Measurements from ENCODE around the gene AP1M2.
"Not testable (repeated sequence)": the region's sequence is repeated elsewhere in the genome, so short reads cannot be mapped to it uniquely, and the experiment has no call there.

The AP1M2 gene

DNA sequence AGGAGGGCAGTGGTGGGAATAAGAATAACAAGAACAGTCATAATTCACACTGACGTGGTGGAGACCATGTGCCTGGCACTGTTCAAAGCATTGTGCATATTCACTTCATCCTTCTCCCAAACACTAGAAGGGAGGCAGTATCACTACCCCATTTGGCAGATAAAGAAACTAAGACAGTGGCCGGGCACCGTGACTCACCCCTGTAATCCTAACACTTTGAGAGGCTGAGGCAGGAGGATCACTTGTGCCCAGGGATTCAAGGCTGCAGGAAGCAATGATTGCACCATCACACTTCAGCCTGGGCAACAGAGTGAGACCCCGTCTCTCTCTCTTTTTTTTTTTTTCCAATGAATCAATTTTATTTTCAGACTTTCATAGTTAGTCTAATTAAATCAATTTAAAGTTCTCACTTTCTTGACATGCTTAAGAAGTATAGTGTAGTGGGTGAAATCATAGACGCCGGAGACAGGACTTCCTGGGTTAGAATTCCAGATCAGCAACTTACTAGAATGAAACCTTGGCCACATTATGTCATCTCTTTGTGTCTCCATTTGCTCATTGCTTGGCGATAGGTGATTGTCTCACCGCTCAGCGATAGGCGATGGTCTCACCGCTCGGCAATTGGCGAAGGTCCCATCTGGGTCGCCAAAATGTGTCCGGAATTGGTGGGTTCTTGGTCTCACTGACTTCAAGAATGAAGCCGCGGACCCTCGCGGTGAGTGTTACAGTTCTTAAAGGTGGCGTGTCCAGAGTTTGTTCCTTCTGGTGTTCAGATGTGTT is 48.7 kb downstream of the AP1M2 start:
- no peak for DNase-seq (ENCODE audit: low spot score)

- no peak for DNase-seq (ENCODE audit: low spot score)
Measured at GRCh38 chr19:10537668-10538067, 49.4 kb downstream of the AP1M2 start.

GRCh38 chr19:10535613-10536012 is 51.5 kb downstream of the AP1M2 start:
- no peak for DNase-seq (ENCODE audit: low spot score)

DNA sequence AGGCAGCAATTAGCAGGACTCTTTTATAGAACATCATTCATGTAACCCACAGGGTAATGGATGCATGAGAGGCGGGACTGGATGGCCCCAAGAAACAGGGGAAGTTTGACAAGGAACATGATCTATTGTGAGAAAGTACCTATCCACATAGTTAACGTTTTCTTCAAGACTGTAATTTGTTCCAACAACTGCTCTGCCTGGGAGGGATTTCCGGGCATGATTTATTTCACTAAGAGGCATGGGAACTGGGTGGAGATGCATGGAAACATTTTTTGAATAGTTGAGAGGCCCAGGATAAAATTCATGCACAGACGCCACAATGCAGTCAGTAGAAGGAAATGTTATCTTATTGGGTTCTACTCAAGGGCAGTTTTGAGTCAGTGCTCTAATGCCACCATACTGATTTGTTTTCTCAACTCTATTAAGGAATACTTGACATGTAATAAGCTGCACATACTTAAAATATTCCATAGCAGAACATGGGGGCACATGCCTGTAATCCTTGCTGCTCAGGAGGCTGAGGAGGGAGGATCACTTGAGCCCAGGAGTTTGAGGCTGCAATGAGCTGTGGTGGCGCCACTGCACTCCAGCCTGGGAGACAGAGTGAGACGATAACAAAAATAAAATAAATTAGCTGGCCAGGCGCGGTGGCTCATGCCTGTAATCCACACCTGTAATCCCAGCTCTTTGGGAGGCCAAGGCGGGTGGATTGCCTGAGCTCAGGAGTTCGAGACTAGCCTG is 53.3 kb downstream of the AP1M2 start:
- no peak for DNase-seq (ENCODE audit: low spot score)

DNA sequence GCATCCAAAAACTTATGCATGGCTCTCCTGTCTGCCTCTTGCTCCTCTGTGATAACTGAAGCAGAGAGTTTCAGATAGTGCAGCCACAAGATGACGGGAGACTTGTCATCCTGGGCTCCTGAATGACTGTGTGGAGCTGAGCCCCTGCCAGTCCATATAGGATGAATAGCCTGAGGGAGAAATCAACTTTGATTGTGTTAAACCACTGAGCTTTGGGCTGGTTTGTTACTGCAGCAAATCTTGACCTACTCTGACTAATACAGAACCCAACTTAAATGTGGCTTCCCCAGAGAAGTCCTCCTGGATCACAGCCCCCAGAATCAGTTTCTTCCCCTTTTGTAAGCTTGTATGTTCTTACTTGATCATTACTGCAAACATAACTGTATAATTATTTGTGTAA is 54.7 kb downstream of the AP1M2 start:
- DNase-seq (ENCODE audit: low spot score), result no peak

GRCh38 chr19:10526887-10527286 is 60.2 kb downstream of the AP1M2 start:
- DNase-seq (ENCODE audit: low spot score), result not testable (repeated sequence)

DNA sequence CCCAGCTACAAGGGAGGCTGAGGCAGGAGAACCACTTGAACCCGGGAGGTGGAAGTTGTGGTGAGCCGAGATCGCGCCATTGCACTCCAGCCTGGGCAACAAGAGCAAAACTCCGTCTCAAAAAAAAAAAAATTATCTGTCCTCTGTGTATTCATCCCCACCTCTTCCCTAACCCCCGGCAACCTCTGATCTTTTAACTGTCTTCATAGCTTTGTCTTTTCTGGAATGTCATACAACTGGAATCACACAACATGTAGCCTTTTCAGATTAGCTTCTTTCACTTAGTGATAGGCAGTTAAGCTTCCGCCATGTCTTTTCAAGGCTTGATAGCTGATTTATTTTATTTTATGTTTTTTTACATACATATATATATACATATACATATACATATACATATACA is 61.5 kb downstream of the AP1M2 start:
- DNase-seq (ENCODE audit: low spot score), result no peak

GRCh38 chr19:10523135-10523636 is 63.9 kb downstream of the AP1M2 start:
- DNase-seq (ENCODE audit: low spot score), result no peak
